Heart left ventricle (tissue), 16 donors: ENCODE data around the gene CASQ1. TPM values are rescaled to one million over a fixed set of nuclear protein-coding genes. Genes with fewer than 3 reads are reported as not detected.
A peak's percentile ranks its signal among the peaks of the same experiment; 100 is the strongest.

Source experiments
- ATAC-seq, 4 donors: fragments of 200-7000 bp; cut with Tn5 transposase; one replicate each; pipeline ENCODE4 v1.9.1; 2020 to 2022; ENCODE audit warnings: moderate library complexity in 4 of 4, mild to moderate bottlenecking in 3 of 4, moderate number of reproducible peaks in 1 of 4
- DNase-seq, 5 donors: peaks; one replicate each; pipeline ENCODE4 v3.0.0-alpha.2; 2020
- H3K27ac ChIP-seq, 12 donors: fragments of 200-600 bp; sonication (generic) in 4 of 12; one replicate each; pipeline versions ENCODE4 v1.5.0 to v1.8.0; 2016 to 2022; ENCODE audit warnings: mild to moderate bottlenecking in 2 of 12
- H3K27me3 ChIP-seq, 9 donors: fragments of 200-600 bp; sonication (generic) in 2 of 9; one replicate each; pipeline versions ENCODE4 v1.5.1 to v1.8.0; 2016 to 2022; ENCODE audit warnings: mild to moderate bottlenecking in 3 of 9
- H3K36me3 ChIP-seq, 9 donors: fragments of 200-600 bp; sonication (generic) in 2 of 9; one replicate each; pipeline versions ENCODE4 v1.5.0 to v1.8.0; 2018 to 2022; ENCODE audit warnings: mild to moderate bottlenecking in 2 of 9
- H3K4me1 ChIP-seq, 12 donors: fragments of 200-600 bp; sonication (generic) in 4 of 12; one replicate each; pipeline versions ENCODE4 v1.5.0 to v1.8.0; 2016 to 2022; ENCODE audit warnings: mild to moderate bottlenecking in 3 of 12
- H3K4me3 ChIP-seq, 12 donors: fragments of 200-600 bp; sonication (generic) in 4 of 12; one replicate each; pipeline versions ENCODE4 v1.5.0 to v1.8.0; 2017 to 2022; ENCODE audit warnings: mild to moderate bottlenecking in 9 of 12, moderate library complexity in 4 of 12
- H3K9me3 ChIP-seq, 12 donors: fragments of 200-600 bp; sonication (generic) in 4 of 12; one replicate each; pipeline versions ENCODE4 v1.5.0 to v1.8.0; 2016 to 2022; ENCODE audit warnings: mild to moderate bottlenecking in 1 of 12
- CTCF ChIP-seq, 12 donors: fragments of 200-600 bp; sonication (generic) in 4 of 12; IDR thresholded peaks; one replicate each; pipeline versions ENCODE4 v1.5.0 to v1.8.0; 2018 to 2022; ENCODE audit warnings: antibody characterized with exemption in 12 of 12, mild to moderate bottlenecking in 5 of 12
- POLR2A ChIP-seq, 2 donors: fragments of 450-650 bp; IDR thresholded peaks; one replicate each; pipeline ENCODE4 v1.6.1; 2017; ENCODE audit warnings: antibody characterized with exemption in 2 of 2, mild to moderate bottlenecking in 2 of 2, moderate library complexity in 2 of 2
- WGBS, 4 donors: extraction: QIAGEN DNeasy Blood & Tissue Kit in 2 of 4; methylation state at CpG; one replicate each; pipeline versions ENCODE4 v1.1.5 to v1.1.7; 2013 to 2018; 5-methylcytosine and 5-hydroxymethylcytosine counted together
- intact Hi-C, 10 donors: fragments of 100-400 bp; cut with DNase I; formaldehyde crosslinking; loops; one replicate each; pipeline versions ENCODE4 v1.11.1 to v1.14.2; 2022
- polyA plus RNA-seq, 2 donors: library from polyadenylated mRNA; stranded (reverse); fragments of 200-250 nt; gene quantifications; one replicate each; pipeline ENCODE4 v1.2.3, GENCODE V29; 2013
- total RNA-seq, 9 donors: library from RNA; depleted of rRNA in 2 of 9; stranded (reverse); fragments of >200 nt in 2 of 9; fragmentation: NEBNext Ultra II Directional in 3 of 9; extraction: Animal tissue kit (Norgen Biotek cat#: 25700) in 3 of 9; gene quantifications; one replicate each; pipeline versions ENCODE4 v1.1.0 to v1.2.4, GENCODE V29; 2016 to 2023
- donor health status: ischemic (EF 13 %, LVEDD 7.1; RV severe dilation, severe dysfunction).
- donor health status: healthy with polysubstance abuse.
- donor health status: DM: no; HTN: yes; CAD: no.
- donor health status: DM: no; HTN: no; CAD: no.
- donor health status: ischemic (EF 25% LVEDD 6.9; RV normal size, moderate dysfunction).
- donor health status: ischemic (EF 25% LVEDD 5.7; RV mildly dilated, moderate dysfunction).
- donor health status: healthy.
- donor health status: DM: yes; HTN: yes; CAD: no.
- donor health status: ischemic (EF 35%, LVEDD 5.7; RV mildly dilated, moderate dysfunction).
- donor health status: nonischemic (EF 11% LVEDD 7.7; RV severe dilation, severe dysfunction).
- donor health status: DM: yes; HTN: yes; CAD: no.
- donor health status: PGD.
- donor health status: ischemic (EF 29% LVEDD 5.4; RV normal size, mild dysfunction).
- donor health status: nonischemic (EF 23%, LVEDD 6.1; RV moderate dilation, normal function).

The CASQ1 gene
- total and polyA plus RNA-seq, 11 donors: 23.6 to 129 (median 45.9) TPM

DNA sequence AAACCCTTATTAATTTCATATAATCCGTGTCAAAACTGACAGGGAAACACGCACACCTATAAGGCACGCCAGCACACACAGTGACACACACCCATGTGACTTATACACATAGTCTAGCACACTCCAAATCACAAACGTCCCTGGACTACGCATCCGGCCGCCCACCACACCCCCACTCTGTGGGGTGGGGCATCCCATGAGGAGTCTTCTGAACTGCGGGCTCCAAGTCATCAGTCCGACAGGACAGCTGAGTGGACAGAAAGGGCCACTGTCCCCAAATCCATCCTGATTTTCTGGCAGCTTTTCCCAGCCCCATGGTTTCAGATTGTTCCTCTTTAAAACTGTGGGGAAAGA, 15.6 kb downstream of the CASQ1 start:
- peak in 4 of 5 donors; percentile 59 to 71 (median 64) for DNase-seq
- TF ChIP-seq CTCF (IDR thresholded peaks at IDR 0.05) (no peak), POLR2A (IDR thresholded peaks at IDR 0.05) (no peak)
- H3K27ac ChIP-seq: peak overlapping the region; percentile 67 to 98 (median 90)
- no peaks in the 10 kb centered on the region for H3K9me3 ChIP-seq
- WGBS, 4 donors: 0 to 4% (median 2%) methylated on average over 9 of the region's 9 CpGs
- intact Hi-C loops: loop anchor here in 2 of 10 donors (5.0 kb wide), 2 partner anchors 36 to 51 kb away; no protein-coding TSS in a partner anchor
- no peaks in the 10 kb centered on the region for H3K27me3 ChIP-seq
- ATAC-seq: peak in 3 of 4 donors; percentile 39 to 71 (median 61)
- peaks cover 0 to 42% (median 3%) of the 10 kb centered on the region in 9 donors for H3K36me3 ChIP-seq
- H3K4me1 ChIP-seq: peaks cover 22 to 65% (median 57%) of the 10 kb centered on the region in 12 donors
- peak overlapping the region; percentile 60 to 99 (median 88) for H3K4me3 ChIP-seq

GRCh38 chr1:160206421-160207117, 16.2 kb downstream of the CASQ1 start:
- DNase-seq (no peak), ATAC-seq (peak in 1 of 4 donors; percentile 16)
- Histone ChIP-seq H3K27ac (peak overlapping the region; percentile 67 to 98 (median 90)), H3K4me3 (peak overlapping the region; percentile 60 to 99 (median 88)), H3K27me3 (no peaks in the 10 kb centered on the region), H3K4me1 (peaks cover 22 to 67% (median 58%) of the 10 kb centered on the region in 12 donors), H3K9me3 (no peaks in the 10 kb centered on the region), H3K36me3 (peaks cover 0 to 46% (median 9%) of the 10 kb centered on the region in 9 donors)
- WGBS, 4 donors: 46 to 53% (median 50%) methylated on average over 9 of the region's 9 CpGs
- TF ChIP-seq CTCF (IDR thresholded peaks at IDR 0.05) (no peak), POLR2A (IDR thresholded peaks at IDR 0.05) (no peak)
- intact Hi-C loops: loop anchor here in 2 of 10 donors (5.0 kb wide), 2 partner anchors 36 to 51 kb away; no protein-coding TSS in a partner anchor

DNA sequence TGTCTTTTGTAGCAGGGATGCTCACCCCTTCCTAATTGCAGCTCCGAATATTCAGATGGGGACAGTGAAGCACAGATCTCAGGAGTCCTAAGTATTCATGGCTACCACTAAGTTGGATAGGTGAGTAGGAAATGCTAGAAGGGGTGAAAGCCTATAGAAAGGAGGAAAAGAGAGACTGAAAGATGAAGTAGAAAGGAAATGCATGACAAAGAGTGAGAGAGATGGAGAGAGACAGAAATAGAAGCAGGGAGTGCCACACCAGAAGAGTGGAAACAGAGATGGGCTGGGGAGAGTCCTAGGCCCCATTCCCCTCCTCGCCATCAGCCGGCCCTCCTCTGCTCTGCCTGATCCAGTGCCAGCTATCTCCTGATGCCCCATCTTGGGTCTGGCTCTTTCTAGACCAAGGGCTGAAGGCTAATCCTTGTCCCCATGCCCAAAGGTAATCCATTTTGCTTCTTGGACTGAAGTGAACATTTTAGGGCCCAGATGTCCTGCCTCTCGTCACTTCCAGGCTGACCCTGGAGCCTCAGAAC, 16.8 kb downstream of the CASQ1 start:
- Histone ChIP-seq H3K4me3 (peak overlapping the region in 3 of 12 donors; percentile 72 to 86 (median 79)), H3K36me3 (peaks cover 0 to 53% (median 15%) of the 10 kb centered on the region in 9 donors), H3K9me3 (no peaks in the 10 kb centered on the region), H3K4me1 (peaks cover 22 to 68% (median 58%) of the 10 kb centered on the region in 12 donors), H3K27me3 (no peaks in the 10 kb centered on the region), H3K27ac (peak overlapping the region; percentile 56 to 98 (median 90))
- TF ChIP-seq CTCF (IDR thresholded peaks at IDR 0.05) (no peak), POLR2A (IDR thresholded peaks at IDR 0.05) (no peak)
- intact Hi-C loops: loop anchor here in 2 of 10 donors (5.0 kb wide), 2 partner anchors 35 to 50 kb away; no protein-coding TSS in a partner anchor
- no peak for DNase-seq
- 58 to 65% (median 60%) methylated on average over 4 of the region's 4 CpGs for WGBS, 4 donors
- ATAC-seq: no peak
